GM18867 (cell line): ENCODE results near the gene PLEKHA8.
A peak's percentile ranks its signal among the peaks of the same experiment; 100 is the strongest.

Experiments used
- ATAC-seq: cut with Tn5 transposase; IDR thresholded peaks from one replicate; pipeline ENCODE4 v1.9.1; 2021; ENCODE audit warnings: mild to moderate bottlenecking, moderate library complexity; ENCODE audit not compliant: unreplicated experiment

Gene PLEKHA8

GRCh38 chr7:30061786-30062185 is 33.6 kb downstream of the PLEKHA8 start:
- ATAC-seq = peak; percentile 81

GRCh38 chr7:30062587-30062986 is 34.4 kb downstream of the PLEKHA8 start:
- ATAC-seq = peak; percentile 67

- ATAC-seq = no peak
Observed at GRCh38 chr7:30065746-30066145, 37.5 kb downstream of the PLEKHA8 start.

- no peak for ATAC-seq
Observed at GRCh38 chr7:30066687-30067086, 38.5 kb downstream of the PLEKHA8 start.

GRCh38 chr7:30068117-30068516 is 39.9 kb downstream of the PLEKHA8 start:
- ATAC-seq = no peak

GRCh38 chr7:30069096-30069867 is 41.1 kb downstream of the PLEKHA8 start:
- no peak for ATAC-seq

GRCh38 chr7:30070052-30070451 is 41.8 kb downstream of the PLEKHA8 start:
- ATAC-seq = no peak

- ATAC-seq = no peak
Observed at GRCh38 chr7:30072735-30073134, 44.5 kb downstream of the PLEKHA8 start.

- no peak for ATAC-seq
Observed at GRCh38 chr7:30074422-30075030, 46.3 kb downstream of the PLEKHA8 start.

- no peak for ATAC-seq
Observed at GRCh38 chr7:30076411-30076810, 48.2 kb downstream of the PLEKHA8 start.

GRCh38 chr7:30078280-30078679 is 50.1 kb downstream of the PLEKHA8 start:
- no peak for ATAC-seq

GRCh38 chr7:30079880-30080279 is 51.7 kb downstream of the PLEKHA8 start:
- ATAC-seq = no peak

- ATAC-seq = no peak
Observed at GRCh38 chr7:30080818-30081217, 52.6 kb downstream of the PLEKHA8 start.

GRCh38 chr7:30082686-30083085 is 54.5 kb downstream of the PLEKHA8 start:
- no peak for ATAC-seq

GRCh38 chr7:30083334-30083733 is 55.1 kb downstream of the PLEKHA8 start:
- no peak for ATAC-seq

- no peak for ATAC-seq
Observed at GRCh38 chr7:30084212-30084611, 56.0 kb downstream of the PLEKHA8 start.

GRCh38 chr7:30086529-30086928 is 58.3 kb downstream of the PLEKHA8 start:
- ATAC-seq = no peak

- no peak for ATAC-seq
Observed at GRCh38 chr7:30087371-30087770, 59.2 kb downstream of the PLEKHA8 start.

- no peak for ATAC-seq
Observed at GRCh38 chr7:30088362-30088761, 60.1 kb downstream of the PLEKHA8 start.

- ATAC-seq = no peak
Observed at GRCh38 chr7:30090111-30090510, 61.9 kb downstream of the PLEKHA8 start.

GRCh38 chr7:30091491-30091912 is 63.3 kb downstream of the PLEKHA8 start:
- no peak for ATAC-seq

GRCh38 chr7:30091987-30092386 is 63.8 kb downstream of the PLEKHA8 start:
- no peak for ATAC-seq
